Neural crest cell (in vitro differentiated cells): ENCODE results near the gene PRR12. TPM values are rescaled to one million over a fixed set of nuclear protein-coding genes. Genes with fewer than 3 reads are reported as not detected.

ENCODE experiments used
- DNase-seq: peaks from one replicate; pipeline ENCODE4 v3.0.0; 2021; ENCODE audit warnings: low read depth, mixed read lengths, low spot score
- H3K27ac Mint-ChIP-seq: one replicate; pipeline ENCODE4 v1.8.0; 2021; ENCODE audit warnings: mild to moderate bottlenecking, mixed read lengths; ENCODE audit not compliant: unreplicated experiment
- H3K27me3 Mint-ChIP-seq: 2 replicates; pipeline ENCODE4 v1.8.0; 2021; ENCODE audit warnings: low read depth, mild to moderate bottlenecking, mixed read lengths
- H3K36me3 Mint-ChIP-seq: 2 replicates; pipeline ENCODE4 v1.8.0; 2021; ENCODE audit warnings: low read depth, mild to moderate bottlenecking, mixed read lengths
- H3K4me1 Mint-ChIP-seq: 2 replicates; pipeline ENCODE4 v1.8.0; 2021; ENCODE audit warnings: mixed read lengths
- H3K4me3 Mint-ChIP-seq: one replicate; pipeline ENCODE4 v1.8.0; 2021; ENCODE audit warnings: mild to moderate bottlenecking, mixed read lengths
- H3K9me3 Mint-ChIP-seq: 2 replicates; pipeline ENCODE4 v1.8.0; 2021; ENCODE audit warnings: mixed read lengths
- total RNA-seq: library from RNA; stranded (reverse); gene quantifications from 2 replicates; pipeline ENCODE4 v1.2.1, GENCODE V29; 2021
- TF ChIP-seq, protein P1 (sequence below): fragments of 200-600 bp; sonication (generic); conservative IDR thresholded peaks from 2 replicates; pipeline ENCODE4 v1.5.0; 2021; ENCODE audit warnings: antibody characterized with exemption, mild to moderate bottlenecking

The PRR12 gene
- total RNA-seq, 1 donor from 2014 or later, result 51.7 TPM

GRCh38 chr19:49559443-49559842, 31.5 kb upstream of the PRR12 start:
- peaks cover 4% of the 10 kb centered on the region for H3K36me3 Mint-ChIP-seq
- H3K27me3 Mint-ChIP-seq, result no peaks in the 10 kb centered on the region
- no peak for DNase-seq
- TF ChIP-seq, protein P1, sequence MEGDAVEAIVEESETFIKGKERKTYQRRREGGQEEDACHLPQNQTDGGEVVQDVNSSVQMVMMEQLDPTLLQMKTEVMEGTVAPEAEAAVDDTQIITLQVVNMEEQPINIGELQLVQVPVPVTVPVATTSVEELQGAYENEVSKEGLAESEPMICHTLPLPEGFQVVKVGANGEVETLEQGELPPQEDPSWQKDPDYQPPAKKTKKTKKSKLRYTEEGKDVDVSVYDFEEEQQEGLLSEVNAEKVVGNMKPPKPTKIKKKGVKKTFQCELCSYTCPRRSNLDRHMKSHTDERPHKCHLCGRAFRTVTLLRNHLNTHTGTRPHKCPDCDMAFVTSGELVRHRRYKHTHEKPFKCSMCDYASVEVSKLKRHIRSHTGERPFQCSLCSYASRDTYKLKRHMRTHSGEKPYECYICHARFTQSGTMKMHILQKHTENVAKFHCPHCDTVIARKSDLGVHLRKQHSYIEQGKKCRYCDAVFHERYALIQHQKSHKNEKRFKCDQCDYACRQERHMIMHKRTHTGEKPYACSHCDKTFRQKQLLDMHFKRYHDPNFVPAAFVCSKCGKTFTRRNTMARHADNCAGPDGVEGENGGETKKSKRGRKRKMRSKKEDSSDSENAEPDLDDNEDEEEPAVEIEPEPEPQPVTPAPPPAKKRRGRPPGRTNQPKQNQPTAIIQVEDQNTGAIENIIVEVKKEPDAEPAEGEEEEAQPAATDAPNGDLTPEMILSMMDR, result no peak
- H3K9me3 Mint-ChIP-seq, result no peaks in the 10 kb centered on the region
- no peak overlapping the region for H3K27ac Mint-ChIP-seq
- no peak overlapping the region for H3K4me3 Mint-ChIP-seq
- no peaks in the 10 kb centered on the region for H3K4me1 Mint-ChIP-seq

- Mint-ChIP-seq H3K27ac (no peak overlapping the region), H3K36me3 (peaks cover 4% of the 10 kb centered on the region), H3K4me1 (no peaks in the 10 kb centered on the region), H3K4me3 (no peak overlapping the region), H3K9me3 (no peaks in the 10 kb centered on the region), H3K27me3 (no peaks in the 10 kb centered on the region)
- DNase-seq, result no peak
- TF ChIP-seq, protein P1, result no peak
Observed at GRCh38 chr19:49559928-49560327, 31.1 kb upstream of the PRR12 start.

DNA sequence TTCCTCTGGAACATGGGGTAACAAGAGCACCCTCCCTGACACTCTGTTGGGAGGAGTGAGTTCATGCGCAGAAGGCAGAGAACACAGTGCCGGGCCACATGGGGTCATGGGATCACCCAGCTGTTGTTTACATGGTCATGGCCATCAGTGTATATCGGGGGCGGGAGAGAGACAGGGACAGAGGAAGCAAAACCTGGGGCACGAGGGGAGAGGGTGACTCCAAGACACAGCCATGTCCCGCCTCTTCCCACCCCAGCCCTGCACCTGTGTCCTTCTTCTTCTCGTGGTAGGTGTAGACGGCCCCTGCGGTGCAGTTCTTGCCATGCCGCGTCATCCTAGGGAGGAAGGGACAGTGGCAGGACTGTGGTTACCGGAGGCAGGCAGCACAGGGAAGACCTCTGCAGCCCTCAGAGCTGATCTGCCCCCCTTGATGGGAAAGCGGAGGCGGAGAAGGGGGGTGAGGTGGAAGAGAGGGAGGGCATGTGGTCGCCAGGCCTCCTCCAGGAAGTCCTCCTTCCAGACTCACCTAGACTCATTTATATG, 30.6 kb upstream of the PRR12 start:
- Mint-ChIP-seq H3K9me3 (no peaks in the 10 kb centered on the region), H3K36me3 (peaks cover 4% of the 10 kb centered on the region), H3K4me1 (no peaks in the 10 kb centered on the region), H3K27ac (peak overlapping the region; percentile 27), H3K27me3 (no peaks in the 10 kb centered on the region), H3K4me3 (no peak overlapping the region)
- DNase-seq, result no peak
- TF ChIP-seq, protein P1, result no peak

DNA sequence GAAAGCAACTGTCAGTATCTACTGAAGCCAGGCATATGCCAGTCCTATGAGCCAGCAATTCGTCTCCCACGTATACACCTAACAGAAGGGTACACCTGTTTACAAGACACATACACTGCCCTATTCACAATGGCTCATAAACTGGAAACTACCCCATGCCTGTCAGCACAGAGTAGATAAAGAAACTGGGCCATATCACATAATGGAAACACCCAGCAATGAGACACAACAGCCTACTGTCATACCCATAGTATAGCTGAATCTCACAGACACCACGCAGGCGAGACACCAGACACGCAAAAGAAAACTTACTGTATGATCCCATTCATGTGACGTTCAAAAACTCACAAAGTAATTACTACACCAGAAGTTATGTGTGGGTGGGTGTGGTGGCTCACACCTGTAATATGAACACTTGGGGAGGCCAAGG, 26.4 kb upstream of the PRR12 start:
- TF ChIP-seq, protein P1, result no peak
- H3K9me3 Mint-ChIP-seq, result no peaks in the 10 kb centered on the region
- no peak overlapping the region for H3K4me3 Mint-ChIP-seq
- H3K27ac Mint-ChIP-seq, result no peak overlapping the region
- no peak for DNase-seq
- no peaks in the 10 kb centered on the region for H3K4me1 Mint-ChIP-seq
- no peaks in the 10 kb centered on the region for H3K36me3 Mint-ChIP-seq
- H3K27me3 Mint-ChIP-seq, result no peaks in the 10 kb centered on the region

DNA sequence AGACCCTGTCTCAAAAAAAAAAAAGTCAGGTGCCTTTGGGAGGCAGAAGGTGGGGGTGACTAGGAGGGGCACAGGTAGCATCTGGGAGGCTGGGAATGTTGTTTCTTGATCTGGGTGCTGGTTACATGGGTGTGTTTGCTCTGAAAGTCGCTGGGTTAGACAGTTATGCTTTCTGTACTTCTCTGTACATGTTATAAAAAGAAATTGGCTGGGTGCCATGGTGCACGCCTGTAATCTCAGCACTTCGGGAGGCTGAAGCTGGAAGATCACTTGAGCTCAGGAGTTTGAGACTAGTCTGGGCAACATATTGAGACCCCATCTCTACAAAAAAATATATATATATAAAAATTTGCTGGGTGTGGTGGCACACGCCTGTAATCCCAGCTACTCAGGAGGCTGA, 25.7 kb upstream of the PRR12 start:
- TF ChIP-seq, protein P1, result no peak
- Mint-ChIP-seq H3K27ac (no peak overlapping the region), H3K27me3 (no peaks in the 10 kb centered on the region), H3K4me1 (peaks cover 4% of the 10 kb centered on the region), H3K4me3 (no peak overlapping the region), H3K9me3 (no peaks in the 10 kb centered on the region), H3K36me3 (no peaks in the 10 kb centered on the region)
- DNase-seq, result no peak
